Activated CD8-positive, alpha-beta memory T cell treated with anti-CD3 and anti-CD28 coated beads, Interleukin-2, amount 50 U/mL, for 24 hours (primary cell): Measurements from ENCODE around the gene GRAMD1B.
"Not testable (repeated sequence)": the region's sequence is repeated elsewhere in the genome, so short reads cannot be mapped to it uniquely, and the experiment has no call there.

ENCODE experiments used
- DNase-seq: peaks from one replicate; pipeline ENCODE4 v3.0.0-alpha.2; 2020; ENCODE audit errors: extremely low read depth

Gene GRAMD1B

DNA sequence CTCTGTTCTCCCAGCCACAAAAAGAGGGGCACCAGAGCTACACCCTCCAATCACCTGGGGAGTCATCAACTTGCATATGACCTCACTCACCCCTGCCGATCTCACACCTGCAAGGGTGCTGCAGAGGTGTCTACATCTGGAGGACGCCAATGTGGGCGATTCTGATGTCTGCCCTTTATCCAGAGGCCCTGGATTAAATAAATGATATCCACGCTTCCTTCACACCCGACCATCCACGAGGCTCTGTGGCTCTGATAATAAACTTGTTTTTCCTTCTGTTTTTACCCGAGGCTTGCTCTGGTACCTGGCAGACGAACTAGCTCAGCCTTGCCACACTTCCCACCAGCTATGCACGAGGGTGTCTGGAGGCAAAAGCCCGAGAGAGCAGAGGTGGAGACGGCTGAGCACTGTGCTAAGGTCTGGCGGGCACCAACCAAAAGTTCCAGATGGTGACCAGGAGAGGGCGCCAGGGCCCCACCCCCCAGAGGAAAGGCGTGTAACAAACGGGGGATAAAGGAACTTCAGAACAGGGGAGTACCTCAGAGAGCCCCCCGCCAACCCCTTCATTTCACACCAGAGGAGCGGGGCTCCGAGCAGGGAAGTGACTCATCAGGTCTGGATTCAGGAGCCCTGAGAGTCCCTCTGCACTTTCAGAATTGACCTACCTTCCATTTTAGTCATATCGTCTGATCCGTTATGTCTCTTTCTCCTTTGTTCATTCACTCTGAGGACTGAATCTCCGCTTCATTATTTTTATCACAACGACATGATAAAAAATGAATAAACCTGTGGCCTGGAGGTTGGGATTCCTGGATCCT lies 210.8 kb downstream of the GRAMD1B start:
- no peak for DNase-seq

DNA sequence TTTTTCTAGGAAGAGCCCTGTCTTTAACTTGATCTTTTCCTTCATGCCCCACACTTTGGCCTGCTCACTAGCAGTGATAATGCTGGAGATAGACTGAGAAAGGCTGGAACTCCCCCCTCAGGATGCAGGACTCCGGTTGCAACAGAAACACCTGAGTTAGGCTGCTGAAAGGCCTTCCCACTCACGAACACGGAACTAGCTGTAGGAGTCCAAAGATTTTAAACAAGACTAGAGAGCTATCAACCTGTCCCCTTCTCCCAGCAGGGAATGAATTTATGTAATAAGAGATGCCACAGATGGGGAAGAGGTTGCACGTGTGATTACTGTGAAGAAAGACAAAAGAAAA lies 211.4 kb downstream of the GRAMD1B start:
- DNase-seq = no peak

DNA sequence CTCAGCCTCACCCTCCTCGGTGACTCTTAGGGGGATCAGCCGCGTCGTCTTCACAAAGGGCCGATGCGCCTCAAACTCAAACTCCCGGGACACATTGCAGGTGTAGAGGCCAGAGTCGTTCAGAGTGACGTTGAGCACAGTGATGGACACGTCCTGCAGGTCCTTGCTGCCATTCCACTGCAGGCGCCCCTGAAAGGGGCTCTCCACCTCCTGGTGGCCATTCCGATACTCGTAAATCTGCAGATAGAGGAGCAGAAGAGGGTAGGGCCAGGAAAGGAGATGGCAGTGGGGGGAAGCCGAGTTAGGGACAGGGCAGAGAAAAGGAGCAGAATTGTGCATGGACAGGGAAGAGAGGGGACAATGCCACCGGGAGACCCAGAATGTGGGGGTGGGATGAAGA lies 212.4 kb downstream of the GRAMD1B start:
- DNase-seq = no peak

DNA sequence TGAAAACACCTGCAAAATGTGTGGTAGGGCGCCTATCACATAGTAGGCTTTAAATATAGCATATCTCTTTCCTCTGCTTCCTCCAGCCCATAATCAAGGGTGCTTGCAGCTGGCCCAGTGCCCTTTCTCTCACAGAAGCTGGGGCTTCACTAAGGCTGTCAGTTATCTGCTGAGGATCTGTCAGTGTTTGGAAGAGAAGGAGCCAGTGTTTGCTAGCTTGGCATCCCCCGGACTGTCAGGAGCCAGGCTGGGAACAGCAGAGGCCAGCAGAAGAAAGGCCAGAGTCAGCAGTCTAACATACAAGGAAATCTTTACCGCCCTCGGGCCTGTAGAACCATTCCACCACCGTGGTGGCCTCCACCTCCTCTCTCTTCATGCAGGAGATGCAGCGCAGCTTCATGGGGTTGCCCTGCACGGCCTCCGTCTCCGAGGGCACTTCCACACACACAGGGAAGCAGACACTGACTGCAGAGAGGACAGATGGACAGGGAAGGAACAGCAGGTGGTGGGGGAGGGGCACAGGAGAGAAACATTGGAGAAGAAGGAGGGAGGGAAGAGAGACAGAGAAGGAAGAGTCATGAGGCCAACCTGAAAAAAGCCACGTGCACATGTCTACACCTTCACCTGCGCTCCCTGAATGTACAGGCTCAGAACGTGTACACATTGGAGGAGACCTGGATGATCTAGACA lies 215.4 kb downstream of the GRAMD1B start:
- DNase-seq = no peak

DNA sequence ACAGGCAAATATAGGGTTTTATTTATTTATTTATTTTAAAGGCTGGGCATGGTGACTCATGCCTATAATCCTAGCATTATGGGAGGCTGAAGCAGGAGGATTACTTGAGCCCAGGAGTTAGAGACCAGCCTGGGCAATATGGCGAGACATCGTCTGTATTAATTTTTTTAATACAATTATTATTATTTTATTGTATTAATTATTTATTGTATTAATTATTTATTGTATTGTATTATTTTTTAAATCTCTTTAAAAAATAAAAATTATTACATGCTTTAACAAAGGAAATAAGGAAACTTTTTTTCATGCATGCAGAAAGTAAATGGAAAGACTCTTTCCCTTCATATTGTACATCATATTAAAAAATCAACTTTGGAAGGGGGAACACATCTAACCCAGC lies 220.8 kb downstream of the GRAMD1B start:
- no peak for DNase-seq

DNA sequence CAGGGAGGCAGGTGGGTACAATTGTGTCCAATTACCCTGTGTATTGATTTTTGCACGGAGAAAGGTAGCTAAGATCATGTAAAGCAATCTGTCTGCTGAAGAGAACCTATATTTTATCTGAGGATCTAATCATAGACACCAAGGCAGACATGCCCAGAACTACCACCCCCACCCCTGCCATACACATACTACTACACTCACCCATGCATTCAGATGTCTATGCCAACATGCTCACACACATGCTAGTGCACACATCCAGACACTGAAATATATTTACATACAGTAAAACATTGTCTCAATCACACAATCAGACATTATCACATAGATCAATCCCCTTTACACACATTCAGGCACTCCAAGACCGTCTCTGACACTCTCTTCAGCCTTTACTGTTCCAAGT lies 222.5 kb downstream of the GRAMD1B start:
- no peak for DNase-seq

DNA sequence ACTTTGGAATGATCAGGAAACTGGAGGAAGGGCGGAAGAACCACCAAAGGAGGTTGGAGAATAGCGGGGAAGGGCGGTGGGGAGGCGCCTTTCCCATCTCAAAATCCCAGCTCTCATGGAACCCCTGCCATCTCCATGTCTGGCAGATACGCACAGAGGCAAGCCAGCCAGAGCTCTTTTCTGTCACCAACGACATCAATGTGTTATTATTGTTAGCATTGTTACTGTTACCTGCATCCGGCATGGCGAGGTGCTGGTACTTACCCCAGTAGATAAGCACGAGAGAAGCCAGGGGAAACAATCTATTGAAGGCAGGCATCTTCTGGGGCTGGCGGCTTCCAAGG lies 223.4 kb downstream of the GRAMD1B start:
- no peak for DNase-seq

DNA sequence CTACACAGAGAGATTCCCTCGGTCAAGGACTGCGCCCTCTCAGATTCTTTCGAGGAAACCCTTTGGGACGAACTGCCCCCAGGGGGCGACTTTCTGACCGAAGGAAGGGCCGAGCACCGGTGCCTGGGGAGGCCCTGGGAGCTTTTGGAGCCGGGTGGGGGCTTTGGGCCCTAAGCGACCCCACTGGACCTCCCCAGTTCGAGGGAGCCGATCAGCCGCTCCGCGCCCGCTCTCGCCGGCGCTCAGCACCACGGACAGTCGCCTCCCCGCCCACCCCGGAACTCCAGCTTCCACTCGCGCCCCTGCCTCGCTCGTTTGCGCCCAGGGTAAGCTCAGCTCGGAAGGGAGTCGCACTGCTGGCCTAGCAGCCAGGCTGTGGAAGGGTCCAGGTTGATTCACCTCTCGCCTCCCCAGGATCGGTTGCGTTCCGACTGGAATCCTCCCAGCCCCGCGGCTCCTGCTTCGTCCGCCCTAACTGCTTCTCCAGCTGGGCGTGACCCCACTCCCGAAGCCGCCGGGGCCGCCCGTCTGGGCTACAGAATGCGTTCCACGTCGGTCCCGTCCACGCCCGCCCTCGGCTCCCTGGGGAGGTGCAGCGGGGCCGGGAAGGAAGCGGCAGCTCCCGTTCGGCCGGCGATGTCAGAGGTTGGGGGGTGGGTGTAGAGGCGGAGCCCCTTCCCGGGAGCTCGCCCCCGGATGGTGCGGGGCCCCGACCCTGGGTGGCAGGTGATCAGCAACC lies 223.9 kb downstream of the GRAMD1B start:
- DNase-seq = no peak

DNA sequence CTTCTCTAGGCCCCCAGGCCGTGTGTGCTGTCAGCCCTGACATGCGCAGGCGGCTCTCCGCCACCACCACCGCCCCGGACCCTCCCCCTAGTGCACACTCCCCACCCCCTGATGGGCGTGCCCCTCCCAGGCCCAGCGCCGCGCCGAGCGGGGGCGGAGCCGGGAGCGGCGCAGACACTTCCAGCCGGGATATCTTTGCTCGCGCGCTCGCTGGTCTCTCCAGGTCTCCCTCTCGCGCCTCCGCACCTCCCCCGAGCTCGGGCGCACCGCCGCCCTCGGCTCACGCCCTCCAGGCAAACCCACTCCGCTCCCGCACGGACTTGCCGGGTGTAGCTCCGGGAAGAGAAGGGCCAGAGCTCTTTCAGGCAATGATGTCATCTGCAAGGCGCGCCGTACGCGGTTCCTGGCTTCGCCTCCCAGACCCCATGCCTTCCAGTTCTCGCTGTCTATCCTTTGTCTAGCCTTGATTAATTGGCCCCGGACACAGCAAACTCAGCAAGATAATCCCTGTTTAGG lies 224.6 kb downstream of the GRAMD1B start, which contains the start of gene SCN3B:
Gene SCN3B (minus strand): TSS at position 59 of the 516 bp plus-strand sequence. CDS start 823 bp downstream, outside the sequence.
- DNase-seq = no peak

DNA sequence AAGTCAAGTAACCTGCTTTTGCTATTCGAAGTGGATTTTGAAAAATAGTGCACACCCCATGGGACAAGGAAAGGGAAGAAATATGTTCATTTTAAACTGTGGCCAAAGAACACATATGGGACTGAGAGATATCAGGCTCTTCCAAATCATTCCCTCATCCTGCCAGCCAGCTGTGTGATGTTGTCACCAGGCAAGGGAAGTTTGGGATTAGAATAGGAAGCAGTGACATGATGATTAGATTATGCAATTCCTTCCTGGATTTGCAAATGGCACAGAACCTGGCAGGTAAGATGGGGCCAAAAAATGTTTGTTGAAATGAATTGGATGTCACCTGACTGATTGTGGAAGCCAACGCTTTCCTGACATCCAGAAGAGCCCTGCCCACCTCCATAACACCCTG lies 229.2 kb downstream of the GRAMD1B start:
- DNase-seq = no peak

DNA sequence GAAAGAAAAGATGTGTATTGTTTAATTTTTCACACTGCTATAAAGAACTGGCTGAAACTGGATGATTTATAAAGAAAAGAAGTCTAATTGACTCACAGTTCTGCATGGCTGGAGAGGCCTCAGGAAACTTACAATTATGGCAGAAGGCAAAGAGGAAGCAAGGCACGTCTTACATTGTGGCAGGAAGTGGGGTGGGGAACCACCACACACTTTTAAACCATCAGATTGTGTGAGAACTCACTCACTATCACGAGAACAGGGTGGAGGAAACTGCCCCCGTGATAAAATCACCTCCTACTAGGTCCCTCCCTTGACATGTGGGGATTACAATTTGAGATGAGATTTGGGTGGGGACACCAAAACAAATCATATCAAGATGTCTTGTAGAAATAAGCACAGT lies 229.9 kb downstream of the GRAMD1B start:
- not testable (repeated sequence) for DNase-seq

DNA sequence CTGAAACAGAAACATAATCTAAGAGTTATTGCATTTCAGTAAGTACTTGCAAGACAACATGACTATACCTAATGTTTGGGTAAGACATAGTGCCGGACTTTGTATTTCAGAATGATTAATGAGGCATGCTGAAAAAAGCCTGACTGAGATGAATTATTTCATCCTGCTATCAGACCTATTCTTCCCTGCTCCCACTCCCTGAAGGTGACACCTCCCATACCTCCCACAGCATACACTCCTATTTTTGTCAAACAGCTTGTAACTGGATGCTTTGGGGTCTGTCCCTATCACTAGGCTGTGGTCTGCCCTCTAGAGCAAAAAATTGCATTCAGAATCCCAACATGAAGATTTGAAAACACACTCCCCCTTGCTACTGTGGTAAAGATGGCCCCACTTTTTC lies 235.2 kb downstream of the GRAMD1B start:
- no peak for DNase-seq

DNA sequence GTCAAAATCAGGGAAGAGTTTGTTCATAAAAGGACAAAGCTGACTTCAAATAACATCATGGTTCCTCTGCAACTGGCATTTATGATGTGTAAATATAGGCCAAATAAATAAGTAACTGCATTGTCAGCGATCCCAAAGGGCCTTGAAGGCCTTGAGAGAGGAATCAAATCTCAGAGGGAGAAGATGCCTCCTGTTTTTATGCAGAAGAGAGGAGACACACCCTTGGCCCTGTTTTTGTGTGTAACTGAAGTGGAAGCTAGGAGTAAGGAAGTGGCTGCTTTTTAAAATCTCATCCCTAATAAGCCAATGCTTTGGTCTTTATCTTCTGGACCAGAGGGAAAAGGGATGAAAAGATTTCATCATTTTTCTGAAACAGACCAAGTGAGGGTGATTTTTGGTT lies 240.0 kb downstream of the GRAMD1B start:
- no peak for DNase-seq

DNA sequence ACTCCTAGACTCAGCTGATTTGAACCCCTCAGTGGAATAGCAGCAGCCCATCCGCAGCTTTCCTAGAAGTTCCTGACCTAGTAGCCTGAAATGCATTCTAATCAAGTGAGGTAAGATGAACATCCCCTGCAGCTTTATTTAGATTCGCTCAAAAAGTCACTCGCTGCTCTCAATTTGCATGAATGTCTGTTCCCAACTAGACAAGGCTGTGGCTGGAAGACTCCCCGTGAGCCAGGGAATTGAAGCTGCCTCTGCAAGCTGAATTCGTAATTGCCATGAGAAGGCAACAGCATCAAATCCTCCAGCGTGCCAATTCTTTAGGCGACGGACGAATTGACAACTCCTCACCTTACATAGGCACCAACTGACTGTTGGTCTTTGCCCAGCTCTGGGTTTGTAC lies 241.5 kb downstream of the GRAMD1B start:
- DNase-seq = no peak

DNA sequence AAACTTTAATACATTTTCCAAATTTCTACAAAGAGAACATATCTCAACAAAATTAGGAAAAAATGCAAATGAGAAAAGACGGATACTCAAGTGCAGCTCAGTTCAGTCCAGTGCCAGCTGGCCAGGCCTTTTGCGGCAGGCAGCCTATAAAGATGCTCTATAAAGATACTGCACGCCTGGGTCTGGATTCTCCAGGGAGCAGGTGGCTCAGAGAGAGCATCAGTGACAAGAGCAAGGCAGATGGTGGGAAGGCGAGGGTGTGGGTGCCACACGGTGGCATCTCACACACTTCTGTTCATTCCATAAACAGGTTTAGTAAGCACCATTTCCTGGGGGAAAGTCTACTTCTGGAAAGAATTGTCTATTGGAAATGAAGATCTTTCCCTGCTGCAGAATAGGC lies 242.5 kb downstream of the GRAMD1B start:
- no peak for DNase-seq

DNA sequence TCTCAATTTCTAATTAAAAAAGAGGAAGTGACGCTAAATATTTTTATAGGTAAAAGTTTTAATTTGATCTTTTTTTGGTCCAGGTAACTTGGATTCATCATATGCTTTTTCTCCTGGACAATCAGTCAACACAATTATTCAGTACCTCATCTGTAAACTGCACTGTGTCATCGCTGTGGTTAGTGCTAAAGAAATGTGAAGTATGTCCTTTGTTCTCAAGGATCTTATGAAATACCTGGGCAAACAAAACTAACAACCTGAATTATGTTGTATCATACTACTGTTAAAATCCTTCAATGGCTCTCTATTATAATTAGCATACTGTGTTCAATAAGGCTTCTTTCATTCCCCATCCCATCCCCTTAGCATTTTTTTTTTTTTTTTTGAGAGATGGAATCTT lies 244.2 kb downstream of the GRAMD1B start:
- no peak for DNase-seq
